SHP77 treated with DMSO at 0.1 percent for 48 hours (cell line): ENCODE data around the gene PHF21A.
"Not testable (repeated sequence)": the region's sequence is repeated elsewhere in the genome, so short reads cannot be mapped to it uniquely, and the experiment has no call there.

Experiments
- DNase-seq: peaks from one replicate; lab custom pipeline; 2025; lab: John Stamatoyannopoulos, UW

The PHF21A gene

GRCh38 chr11:45920531-45921477, 200.4 kb downstream of the PHF21A start:
- no peak for DNase-seq

GRCh38 chr11:45919806-45920530, 201.3 kb downstream of the PHF21A start:
- no peak for DNase-seq

DNA sequence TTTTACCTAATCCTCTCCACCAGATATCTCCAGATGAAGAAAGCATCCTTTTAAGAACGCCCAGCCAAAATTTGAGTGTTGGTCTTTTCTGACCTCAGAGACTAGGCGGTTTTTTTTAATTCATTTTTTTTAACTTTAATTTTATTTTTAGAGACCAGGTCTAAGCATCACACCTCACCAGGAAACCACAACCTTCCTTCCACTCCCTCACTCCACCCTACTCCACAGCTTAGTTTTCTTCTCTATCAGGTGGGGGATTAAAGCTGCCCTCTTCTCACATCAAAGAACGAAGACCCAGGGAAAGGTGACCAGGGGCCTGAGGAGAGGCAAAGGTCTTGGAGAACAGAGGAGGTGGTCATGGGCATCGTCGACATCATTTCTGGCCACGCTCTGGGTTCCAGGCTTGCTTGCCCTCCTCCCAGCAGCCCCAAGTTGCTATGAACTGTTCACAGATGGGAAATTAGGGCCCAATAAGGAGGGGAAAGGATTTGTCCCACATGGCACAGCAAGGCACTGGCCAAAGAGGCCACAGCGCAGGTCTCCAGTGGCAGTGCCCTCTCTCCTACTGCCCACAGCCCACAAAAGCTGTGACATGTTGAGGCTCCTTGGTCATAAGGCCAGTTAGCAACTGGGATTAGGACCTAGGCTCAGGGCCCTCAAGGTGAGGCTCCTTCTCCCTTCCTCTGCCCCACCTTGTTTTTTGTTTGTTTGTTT, 202.1 kb downstream of the PHF21A start:
- DNase-seq, result no peak

DNA sequence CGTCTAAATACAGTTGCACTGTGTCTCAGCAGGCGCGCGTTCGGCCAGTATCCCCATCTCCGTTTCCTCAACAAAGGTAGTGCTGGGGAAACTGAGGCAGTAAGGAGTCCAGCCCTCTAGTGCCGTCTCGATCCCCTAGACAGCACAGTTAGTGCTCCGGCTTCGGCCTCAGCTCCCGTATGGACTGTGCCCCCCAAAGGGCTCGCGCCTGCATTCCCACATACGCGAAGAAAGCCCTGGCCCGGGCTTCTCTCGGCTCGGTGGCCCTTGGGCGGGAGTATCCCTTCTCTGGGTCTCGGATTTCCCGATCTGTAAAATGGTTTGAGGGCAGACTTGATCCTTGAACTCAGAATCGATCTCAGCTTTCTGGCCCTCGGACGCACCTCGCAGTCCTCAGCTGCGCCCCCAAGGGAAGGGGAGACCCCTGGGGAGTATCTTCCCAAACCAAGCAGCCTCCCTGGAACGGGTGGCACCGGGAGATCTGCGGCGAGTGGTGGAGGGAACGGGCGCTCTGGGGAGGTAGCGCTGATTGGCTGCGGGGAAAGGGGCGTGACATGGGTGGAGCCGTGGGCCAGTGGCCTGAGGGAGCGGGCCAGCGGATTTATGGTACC, 202.8 kb downstream of the PHF21A start:
- peak; percentile 84 for DNase-seq

GRCh38 chr11:45917623-45918330, 203.5 kb downstream of the PHF21A start, which contains the start of gene PEX16:
Gene PEX16 (minus strand): TSS chr11:45917877. CDS start chr11:45917811, 66 bp downstream.
- peak; percentile 98 for DNase-seq

GRCh38 chr11:45917286-45917622, 204.0 kb downstream of the PHF21A start:
- DNase-seq, result no peak

GRCh38 chr11:45915446-45915845, 205.8 kb downstream of the PHF21A start:
- DNase-seq, result no peak

DNA sequence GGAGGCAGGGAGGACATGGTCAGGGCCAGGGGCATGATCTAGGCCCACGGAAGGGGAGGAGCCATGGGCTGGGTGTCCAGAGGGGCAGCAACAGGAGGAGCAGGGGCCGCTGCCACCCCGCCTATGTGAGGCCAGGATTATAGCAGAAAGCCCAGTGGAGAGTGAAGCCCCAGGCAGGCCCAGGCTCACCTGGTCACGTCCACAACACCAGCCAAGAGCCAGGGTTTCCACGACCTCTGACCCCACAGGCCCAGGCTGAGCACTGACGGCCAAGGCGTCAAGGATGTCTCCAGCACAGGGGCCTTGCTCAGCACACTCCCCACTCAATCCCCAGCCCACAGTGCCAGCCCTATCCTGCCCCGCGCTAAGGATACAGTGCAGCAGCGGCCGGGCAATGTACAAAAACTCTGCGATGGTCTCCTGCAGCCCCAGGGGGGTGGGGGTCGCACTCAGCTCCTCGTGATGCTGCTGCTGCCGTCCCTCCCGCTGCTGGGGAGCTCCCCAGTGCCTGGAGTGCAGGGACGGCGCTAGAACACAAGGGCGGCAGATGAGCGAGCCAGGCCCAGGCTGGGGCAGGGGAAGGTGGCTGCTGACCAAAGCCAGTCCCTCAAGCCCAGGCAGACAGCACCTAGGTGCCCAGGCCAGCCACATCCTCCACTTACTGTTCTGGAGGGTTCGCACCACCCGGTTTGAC, 207.2 kb downstream of the PHF21A start:
- DNase-seq, result no peak

GRCh38 chr11:45913514-45913913, 207.7 kb downstream of the PHF21A start:
- no peak for DNase-seq

GRCh38 chr11:45910623-45911022, 210.6 kb downstream of the PHF21A start:
- no peak for DNase-seq

- DNase-seq, result no peak
Observed at GRCh38 chr11:45909594-45910475, 211.4 kb downstream of the PHF21A start.

GRCh38 chr11:45907911-45908370, 213.3 kb downstream of the PHF21A start:
- no peak for DNase-seq

DNA sequence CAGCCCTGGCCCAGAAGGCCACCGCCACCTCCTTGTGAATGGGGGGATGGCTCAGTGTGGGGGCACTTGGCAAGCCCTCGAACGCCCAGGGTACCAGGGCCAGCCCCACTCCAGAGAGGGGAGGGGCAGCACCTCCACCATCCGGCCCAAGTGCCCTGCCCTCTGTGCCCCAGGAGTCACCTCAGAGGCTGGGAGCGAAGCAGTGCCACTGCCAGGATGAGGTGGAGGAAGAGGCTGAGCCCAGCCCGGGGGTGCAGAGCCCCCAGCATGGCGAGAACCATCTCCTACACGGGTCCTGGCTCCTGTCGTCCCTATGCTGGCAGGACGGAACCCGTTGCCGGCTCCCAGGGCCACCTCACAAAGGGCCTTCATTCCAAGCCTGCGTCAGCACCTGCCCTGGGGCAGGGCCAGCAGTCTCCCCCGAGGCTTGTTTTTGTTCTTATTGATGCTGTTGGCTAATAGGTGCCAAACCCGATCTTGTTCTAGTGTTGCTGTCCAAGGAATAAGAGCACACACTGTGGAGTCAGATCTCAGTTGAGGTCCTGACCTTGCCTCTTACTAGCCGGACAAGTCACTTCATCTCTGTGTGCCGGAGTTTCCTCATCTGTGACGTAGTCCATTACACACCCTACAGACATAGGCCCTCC, 214.2 kb downstream of the PHF21A start, which contains the start of gene FREY1:
FREY1 (minus strand) TSS at position 307 of the 647 bp plus-strand sequence; CDS start at position 281, 26 bp downstream.
- DNase-seq, result no peak

DNA sequence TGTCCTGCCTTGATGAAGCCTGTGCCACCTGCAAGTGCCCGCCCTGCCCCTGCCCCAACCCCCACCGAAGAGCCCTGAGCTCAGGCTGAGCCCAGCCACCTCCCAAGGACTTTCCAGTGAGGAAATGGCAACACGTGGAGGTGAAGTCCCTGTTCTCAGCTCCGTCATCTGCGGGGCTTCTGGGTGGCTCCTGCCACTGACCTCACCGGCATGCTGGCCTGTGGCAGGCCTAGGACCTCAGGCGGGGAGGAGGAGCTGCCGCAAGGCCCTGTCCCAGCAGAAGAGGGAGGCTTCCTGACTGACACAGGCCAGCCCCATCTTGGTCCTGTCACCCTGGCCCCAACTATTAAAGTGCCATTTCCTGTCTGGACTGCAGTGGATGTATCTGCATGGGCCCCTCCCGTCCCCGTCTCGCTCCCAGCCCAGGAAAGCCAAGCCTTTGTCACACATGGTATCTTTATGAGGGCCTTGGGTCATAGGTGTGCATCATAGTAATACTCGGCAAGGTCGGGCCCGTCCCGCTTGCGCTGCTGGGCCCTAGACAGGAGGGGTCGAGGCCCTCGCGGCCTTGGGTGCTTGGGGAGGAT, 215.1 kb downstream of the PHF21A start:
- DNase-seq, result no peak

DNA sequence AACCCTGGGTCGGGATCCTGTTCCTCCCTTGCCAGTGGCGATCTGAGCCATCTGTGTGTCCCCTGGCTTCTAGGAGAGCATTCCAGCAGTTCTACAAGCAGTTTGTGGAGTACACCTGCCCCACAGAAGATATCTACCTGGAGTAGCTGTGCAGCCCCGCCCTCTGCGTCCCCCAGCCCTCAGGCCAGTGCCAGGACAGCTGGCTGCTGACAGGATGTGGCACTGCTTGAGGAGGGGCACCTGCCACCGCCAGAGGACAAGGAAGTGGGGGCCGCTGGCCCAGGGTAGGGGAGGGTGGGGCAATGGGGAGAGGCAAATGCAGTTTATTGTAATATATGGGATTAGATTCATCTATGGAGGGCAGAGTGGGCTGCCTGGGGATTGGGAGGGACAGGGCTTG, 215.7 kb downstream of the PHF21A start:
- not testable (repeated sequence) for DNase-seq

GRCh38 chr11:45905095-45905494, 216.2 kb downstream of the PHF21A start:
- no peak for DNase-seq

DNA sequence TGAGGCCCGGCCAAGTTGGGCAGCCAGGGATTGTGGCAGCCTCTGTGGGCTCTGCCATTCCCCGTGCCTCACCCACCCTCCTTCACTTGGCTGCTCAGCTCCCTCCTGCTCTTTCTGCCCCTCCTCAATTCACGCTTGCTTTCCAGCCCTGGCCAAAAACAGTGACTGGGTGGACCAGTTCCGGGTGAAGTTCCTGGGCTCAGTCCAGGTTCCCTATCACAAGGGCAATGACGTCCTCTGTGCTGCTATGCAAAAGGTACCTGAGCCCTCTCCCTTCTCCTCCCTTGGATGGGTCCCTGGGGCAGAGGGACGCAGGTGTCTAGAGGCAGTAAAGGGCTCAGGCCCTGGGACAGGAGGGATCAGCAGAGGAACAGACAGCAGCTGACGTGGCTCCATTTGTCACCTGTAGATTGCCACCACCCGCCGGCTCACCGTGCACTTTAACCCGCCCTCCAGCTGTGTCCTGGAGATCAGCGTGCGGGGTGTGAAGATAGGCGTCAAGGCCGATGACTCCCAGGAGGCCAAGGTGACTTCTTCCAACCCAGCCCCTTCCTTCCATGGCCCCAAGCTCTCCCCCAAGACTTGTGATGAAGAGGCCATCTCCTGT, 216.8 kb downstream of the PHF21A start:
- no peak for DNase-seq
